Activated effector memory CD4-positive, alpha-beta T cell treated with anti-CD3 and anti-CD28 coated beads, Interleukin-2, amount 50 U/mL, for 16 hours (primary cell): Measurements from ENCODE around the gene G3BP1.
"Not testable (repeated sequence)": the region's sequence is repeated elsewhere in the genome, so short reads cannot be mapped to it uniquely, and the experiment has no call there.

Experiments
- DNase-seq: peaks from one replicate; pipeline ENCODE4 v3.0.0-alpha.2; 2020

Gene G3BP1

GRCh38 chr5:151771259-151772028, at the start of gene G3BP1:
Gene G3BP1 (plus strand): TSS chr5:151771954. CDS start chr5:151786621, 14,667 bp downstream.
- peak; percentile 100 for DNase-seq

GRCh38 chr5:151722546-151722945, 49.2 kb upstream of the G3BP1 start:
- DNase-seq: no peak

GRCh38 chr5:151724360-151724759, 47.4 kb upstream of the G3BP1 start:
- no peak for DNase-seq

- DNase-seq: not testable (repeated sequence)
Measured at GRCh38 chr5:151729597-151729996, 42.2 kb upstream of the G3BP1 start.

- DNase-seq: no peak
Measured at GRCh38 chr5:151730381-151730780, 41.4 kb upstream of the G3BP1 start.

- no peak for DNase-seq
Measured at GRCh38 chr5:151733358-151734063, 38.2 kb upstream of the G3BP1 start.

GRCh38 chr5:151734064-151734408, 37.7 kb upstream of the G3BP1 start:
- no peak for DNase-seq

- DNase-seq: no peak
Measured at GRCh38 chr5:151735646-151736045, 36.1 kb upstream of the G3BP1 start.

- DNase-seq: no peak
Measured at GRCh38 chr5:151737431-151737830, 34.3 kb upstream of the G3BP1 start.

GRCh38 chr5:151738125-151738848, 33.5 kb upstream of the G3BP1 start:
- DNase-seq: no peak

GRCh38 chr5:151739395-151739794, 32.4 kb upstream of the G3BP1 start:
- DNase-seq: no peak

GRCh38 chr5:151739939-151740335, 31.8 kb upstream of the G3BP1 start:
- DNase-seq: no peak

- peak; percentile 79 for DNase-seq
Measured at GRCh38 chr5:151740336-151740942, 31.3 kb upstream of the G3BP1 start.

GRCh38 chr5:151740958-151741373, 30.8 kb upstream of the G3BP1 start:
- no peak for DNase-seq

- DNase-seq: no peak
Measured at GRCh38 chr5:151741678-151742423, 29.9 kb upstream of the G3BP1 start.

- no peak for DNase-seq
Measured at GRCh38 chr5:151742870-151743294, 28.9 kb upstream of the G3BP1 start.

GRCh38 chr5:151743530-151743929, 28.2 kb upstream of the G3BP1 start:
- DNase-seq: no peak

- DNase-seq: peak; percentile 69
Measured at GRCh38 chr5:151745071-151745705, 26.6 kb upstream of the G3BP1 start.

GRCh38 chr5:151750121-151750520, 21.6 kb upstream of the G3BP1 start:
- DNase-seq: no peak

- DNase-seq: no peak
Measured at GRCh38 chr5:151751091-151751490, 20.7 kb upstream of the G3BP1 start.

- no peak for DNase-seq
Measured at GRCh38 chr5:151751593-151751992, 20.2 kb upstream of the G3BP1 start.

- DNase-seq: no peak
Measured at GRCh38 chr5:151755383-151755782, 16.4 kb upstream of the G3BP1 start.
